GM18907 (cell line): ENCODE results near the gene ERBB4.
"Not testable (repeated sequence)": the region's sequence is repeated elsewhere in the genome, so short reads cannot be mapped to it uniquely, and the experiment has no call there.

Experiments
- ATAC-seq: cut with Tn5 transposase; IDR thresholded peaks from one replicate; pipeline ENCODE4 v1.9.1; 2021; ENCODE audit warnings: mild to moderate bottlenecking, moderate library complexity; ENCODE audit not compliant: unreplicated experiment

ERBB4 gene

DNA sequence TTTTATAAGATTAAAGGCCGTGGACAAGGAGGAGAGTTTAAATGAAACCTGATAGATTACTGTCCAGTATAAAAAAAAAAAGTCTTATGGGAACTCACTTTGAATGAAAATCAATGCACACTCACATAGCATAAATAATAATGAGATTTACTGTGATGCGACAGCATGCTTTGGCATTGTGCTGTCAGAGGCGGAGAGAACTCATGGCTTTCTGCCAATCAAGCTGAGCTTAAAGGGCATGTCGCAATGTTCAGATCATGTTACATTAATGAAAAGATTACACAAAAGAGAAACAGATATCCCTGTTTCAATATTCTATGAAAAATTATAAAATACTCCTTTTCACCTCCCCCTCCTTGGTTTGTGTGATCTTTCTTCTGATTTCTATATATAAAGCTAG is 310.8 kb downstream of the ERBB4 start:
- no peak for ATAC-seq

DNA sequence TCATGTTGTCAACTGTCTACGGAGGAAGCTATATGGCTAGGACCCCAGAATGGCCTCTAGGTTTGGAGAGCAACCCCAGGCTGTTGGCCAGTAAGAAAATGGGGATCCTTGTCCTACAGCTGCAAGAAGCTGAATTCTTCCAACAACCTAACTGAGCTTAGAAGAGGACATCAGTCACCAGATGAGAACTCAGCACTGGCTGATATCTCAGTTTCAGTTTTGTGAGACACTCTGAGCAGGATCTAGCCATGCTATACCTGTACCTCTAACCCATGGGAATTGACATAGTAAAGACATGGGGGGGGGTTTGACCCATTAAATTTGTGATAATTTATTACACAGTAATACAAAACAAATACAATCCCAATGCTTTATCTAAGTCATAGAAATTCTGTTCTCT is 312.5 kb downstream of the ERBB4 start:
- no peak for ATAC-seq

DNA sequence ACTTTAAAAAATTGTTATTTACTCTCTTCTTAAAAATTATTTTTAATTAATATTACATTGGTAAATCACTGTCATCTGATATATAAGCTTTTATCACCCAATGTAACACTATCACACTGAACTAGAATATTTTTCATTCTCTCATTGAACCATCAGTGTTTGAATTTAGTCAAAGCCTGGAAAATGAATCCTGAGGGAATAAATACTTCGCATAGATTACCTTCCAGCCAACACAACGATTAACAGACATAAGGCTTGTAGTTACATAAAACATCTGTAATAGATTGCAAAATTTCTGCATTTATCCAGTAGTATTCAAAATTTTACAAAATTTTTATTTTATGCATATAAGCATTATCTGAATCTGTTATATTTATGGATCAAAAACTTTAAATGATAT is 314.9 kb downstream of the ERBB4 start:
- no peak for ATAC-seq

DNA sequence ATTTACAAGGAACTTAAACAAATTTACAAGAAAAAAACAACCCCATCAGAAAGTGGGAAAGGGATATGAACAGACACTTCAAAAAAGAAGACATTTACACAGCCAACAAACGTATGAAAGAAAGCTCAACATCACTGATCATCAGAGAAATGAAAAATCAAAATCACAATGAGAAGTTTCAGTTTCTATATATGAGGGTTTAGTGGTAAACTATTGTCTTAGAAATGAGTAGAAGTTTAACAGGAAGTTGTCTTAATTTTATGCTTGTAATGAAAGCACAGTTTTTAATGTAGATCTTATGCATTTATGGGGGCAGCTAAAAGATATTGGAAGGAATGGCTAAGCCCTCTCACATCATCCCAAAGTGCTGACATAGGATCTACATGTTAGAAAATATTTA is 325.4 kb downstream of the ERBB4 start:
- ATAC-seq = peak; percentile 69

DNA sequence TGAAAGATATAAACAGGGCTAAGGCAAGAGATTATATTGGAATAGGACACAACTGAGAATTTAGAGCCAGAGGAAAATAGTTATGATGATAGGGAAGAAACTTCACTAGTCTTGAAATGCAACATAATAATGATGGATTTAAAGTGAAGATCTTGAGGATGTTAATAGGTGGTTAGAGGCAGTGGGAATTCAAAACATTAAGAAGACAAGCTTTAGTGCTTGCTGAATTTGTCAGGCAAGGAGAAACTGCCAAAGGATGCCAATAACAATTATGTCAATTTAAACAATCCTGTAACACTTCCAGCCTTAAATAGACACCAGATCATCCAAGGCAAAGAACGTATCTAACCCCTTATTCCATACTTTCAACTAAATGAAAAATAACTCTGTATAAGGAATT is 330.1 kb downstream of the ERBB4 start:
- no peak for ATAC-seq

DNA sequence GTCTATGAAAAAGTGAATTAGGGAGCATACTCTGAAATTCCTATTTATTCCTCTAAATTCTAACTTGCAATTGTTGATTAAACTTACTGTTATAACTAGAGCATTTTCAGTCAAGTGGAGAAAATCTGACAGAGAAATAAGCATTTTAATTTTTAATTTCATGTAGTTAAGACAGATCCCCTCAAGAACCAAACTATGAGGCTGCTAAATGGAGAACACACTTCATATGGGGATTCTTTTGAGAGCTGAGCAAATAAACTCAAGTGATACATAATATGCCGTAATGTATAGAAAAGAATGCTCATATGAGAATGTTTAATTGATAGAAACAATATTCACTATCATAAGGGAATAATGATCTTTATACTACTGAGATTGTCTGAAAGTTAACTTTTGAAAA is 340.8 kb downstream of the ERBB4 start:
- no peak for ATAC-seq

DNA sequence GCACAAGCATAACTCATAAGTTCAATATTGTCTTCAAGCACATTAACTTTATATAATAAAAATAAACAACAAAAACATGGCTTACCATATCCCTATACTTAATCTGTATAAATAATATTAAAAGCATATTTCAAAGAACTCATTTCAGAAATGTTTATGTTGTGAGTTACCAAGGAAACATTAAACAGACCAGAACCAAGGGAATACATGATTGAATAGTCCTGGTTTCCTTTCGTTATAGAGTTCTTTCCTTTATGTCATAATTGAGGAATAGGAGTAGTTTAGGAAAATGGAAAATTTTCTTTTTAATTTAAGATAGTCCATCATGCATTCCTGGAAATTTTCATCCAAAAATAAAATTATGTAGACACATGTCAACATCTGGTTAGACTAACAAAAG is 343.0 kb downstream of the ERBB4 start:
- ATAC-seq = no peak

DNA sequence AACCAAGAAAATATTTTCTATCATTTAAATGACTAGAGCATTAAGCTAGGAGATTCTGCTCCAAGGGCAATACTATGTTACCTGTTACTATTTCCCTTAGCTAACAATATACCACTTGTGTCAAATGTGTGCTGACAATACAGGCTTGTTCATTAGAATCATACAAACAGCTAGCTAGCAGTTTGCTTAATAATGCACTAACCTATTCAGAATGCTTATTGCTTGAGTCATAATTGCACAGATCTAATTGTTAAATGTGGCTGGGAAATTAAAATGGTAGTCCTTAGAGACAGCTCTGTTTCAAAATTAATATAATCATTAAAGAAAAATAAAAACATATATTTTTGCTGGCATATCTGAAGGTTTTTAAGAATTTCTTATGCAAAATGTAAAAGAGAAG is 344.2 kb downstream of the ERBB4 start:
- ATAC-seq = no peak

DNA sequence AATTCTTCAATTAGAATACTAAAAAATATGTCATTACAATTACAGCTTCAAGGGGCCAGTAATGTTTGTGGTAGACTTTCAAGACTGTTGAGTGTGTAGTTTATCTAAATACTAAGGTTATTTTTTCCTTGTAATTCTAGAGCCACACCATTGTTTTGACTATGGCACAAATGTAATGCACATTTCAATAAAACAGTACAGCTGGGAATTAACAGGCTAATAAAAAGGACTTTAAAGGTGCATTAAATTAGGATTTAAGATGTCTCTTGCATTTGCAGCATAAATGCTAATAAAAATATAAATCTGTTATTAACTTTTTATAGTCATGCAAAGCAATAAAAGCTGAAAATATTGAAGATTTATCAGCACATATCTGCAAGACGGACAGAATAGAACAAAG is 344.8 kb downstream of the ERBB4 start:
- ATAC-seq = no peak

DNA sequence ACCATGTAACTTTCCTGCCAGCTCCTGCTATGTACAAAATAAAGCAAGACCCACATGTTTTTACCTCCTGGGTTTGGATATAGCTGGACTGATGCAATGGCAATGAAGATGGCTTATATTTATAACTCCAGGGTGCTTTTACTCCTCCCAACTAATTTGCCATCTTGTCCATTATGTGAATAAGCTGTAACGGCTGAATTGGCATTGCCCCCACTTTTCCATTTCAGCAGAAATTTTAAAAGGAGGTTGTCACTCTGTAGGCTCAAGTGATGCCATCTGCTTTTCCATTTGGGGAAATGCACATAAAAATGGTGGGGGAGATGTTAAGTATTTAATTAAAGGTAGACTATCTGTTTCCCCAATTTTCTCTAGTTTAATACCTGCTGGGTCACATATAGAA is 345.5 kb downstream of the ERBB4 start:
- no peak for ATAC-seq

DNA sequence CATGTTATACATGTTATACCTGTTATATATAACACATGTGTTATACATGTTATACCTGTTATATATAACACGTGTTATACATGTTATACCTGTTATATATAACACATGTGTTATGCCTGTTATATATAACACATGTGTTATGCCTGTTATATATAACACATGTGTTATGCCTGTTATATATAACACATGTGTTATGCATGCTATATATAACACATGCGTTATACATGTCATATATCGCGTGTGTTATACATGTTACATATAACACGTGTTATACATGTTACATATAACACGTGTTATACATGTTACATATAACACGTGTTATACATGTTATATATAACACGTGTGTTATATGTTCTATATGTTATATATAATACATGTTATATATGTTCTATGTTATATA is 347.2 kb downstream of the ERBB4 start:
- ATAC-seq = not testable (repeated sequence)

DNA sequence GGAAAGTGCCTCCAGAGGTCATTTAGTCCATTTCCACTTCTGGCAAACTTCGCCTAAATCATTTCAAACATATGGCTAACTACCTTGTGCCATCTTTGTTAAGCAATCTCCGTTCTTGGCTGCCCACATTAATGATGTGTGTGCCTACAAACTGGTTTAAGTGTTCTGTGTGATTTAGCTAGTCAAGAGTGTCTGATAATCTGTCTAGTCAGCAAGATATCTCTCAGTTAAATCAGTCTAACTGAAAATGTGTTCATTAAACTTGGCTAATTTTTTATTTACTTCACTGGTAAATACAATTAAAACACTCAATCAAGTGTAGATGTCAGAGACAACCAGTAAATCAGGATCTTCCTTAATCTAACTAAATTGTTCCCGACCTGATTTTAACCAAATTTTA is 352.4 kb downstream of the ERBB4 start:
- no peak for ATAC-seq

DNA sequence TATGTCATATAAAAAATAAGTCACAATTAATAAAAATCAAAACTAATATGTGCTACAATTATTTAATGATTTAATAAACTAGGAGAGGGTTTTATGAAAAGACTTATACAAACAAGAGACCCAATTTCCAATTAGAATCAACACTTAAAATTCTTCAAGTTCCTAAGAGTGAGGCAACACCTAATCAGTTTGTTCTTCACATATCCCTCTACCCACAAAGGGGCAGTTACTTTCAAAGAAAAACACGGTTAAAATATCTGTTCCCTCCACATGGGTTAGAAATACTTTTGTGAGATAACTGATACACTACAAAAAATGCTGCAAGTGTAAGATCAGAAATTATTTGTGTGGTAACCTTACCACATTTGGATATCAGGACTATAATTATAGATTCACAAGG is 357.0 kb downstream of the ERBB4 start:
- no peak for ATAC-seq

DNA sequence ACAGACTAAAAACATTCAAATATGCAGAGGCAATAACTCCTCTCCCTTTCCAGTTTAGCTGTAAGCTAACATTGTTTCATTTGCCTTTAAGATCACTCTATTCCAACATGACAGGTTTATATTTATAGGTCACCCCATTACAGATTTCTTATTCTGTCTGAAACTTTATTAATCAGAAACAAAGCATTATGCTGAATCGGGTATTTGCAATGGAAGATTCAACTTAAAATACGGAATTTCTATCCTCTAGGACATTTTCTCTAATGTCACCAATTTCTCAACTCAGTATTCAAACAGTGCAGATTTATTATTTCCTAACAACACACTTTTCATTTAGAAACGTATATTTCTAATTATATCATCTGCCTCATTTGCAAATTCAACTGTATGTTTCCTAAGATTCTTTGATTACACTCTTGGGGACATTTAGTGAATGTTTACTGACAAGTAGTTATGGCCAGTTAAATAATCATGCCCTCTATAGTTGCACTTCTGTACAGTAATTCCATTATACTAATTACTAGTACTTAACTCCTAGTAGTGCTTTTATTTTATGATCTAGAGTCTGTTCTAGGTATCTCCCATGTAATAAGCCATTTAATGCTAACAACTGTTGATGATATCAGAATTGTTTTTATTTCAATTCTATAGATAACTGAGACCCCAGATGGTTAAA is 358.1 kb downstream of the ERBB4 start:
- no peak for ATAC-seq

DNA sequence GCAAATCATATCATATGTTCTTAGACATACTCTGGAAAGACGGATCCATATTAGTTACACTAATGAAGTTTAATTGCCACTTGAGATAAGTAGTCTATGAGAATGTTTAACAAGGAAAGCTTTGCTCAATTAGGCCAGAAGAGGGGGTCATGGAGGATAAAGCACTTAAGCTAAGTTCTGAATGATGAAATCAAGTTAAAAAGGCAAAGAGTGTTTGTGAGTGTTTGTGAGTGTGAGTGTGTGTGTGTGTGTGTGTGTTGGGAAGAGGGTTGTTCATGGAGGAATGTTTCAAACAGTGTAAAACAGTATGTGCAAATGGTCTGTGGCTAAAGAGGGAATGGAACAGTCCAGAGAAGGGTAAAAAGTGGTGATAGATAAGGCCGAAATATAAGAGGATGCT is 360.9 kb downstream of the ERBB4 start:
- no peak for ATAC-seq

DNA sequence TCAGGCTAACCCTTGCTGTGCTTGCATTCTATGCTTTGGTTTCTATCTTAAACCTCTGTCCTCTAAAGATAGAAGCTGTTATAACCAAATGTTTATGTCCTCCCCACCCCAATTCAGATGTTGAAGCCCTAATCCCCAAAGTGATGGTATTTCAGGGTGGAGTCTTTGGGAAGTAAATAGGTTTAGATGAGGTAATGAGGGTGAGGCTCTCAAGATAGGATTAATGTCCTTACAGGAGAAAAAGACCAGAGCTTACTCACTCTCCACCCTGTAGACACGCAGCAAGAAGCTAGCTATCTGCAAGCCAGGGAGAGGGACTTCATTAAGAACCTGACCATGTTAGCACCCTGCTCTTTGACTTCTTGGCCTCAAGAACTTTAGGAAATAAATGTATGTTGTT is 362.5 kb downstream of the ERBB4 start:
- no peak for ATAC-seq

DNA sequence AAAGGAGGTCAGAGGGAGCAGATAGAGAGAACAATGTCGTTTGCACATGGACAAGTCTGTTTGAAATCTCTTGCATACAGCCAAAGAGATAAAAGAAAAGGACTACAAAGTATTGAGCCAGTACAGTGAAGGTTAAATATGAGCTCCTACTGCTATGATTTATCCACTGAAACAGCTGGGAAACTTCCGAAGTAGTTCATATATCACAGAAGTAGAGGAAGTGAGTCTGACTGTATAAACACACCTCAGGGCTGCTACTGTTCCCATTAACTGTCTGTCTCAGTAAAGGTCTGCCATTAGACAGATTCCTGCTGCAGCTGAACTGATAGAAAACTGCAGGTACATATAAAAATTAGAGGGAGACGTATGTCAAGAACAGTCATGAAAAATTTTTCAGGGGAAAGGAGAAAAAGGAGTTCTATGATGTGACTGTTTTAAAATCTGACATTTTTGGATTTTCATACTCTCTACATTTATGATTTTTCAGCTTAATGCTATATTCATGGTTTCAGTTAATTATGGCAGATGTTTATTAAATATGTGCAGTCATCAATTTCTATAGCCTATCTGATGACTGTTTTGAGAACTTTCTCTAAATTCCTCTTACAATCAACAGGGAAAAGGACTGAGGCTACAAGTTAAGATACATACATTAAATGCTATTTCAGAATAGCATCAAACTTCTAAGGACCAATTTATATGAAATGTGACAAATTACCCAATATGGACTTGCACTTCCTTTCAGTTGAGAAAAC is 364.7 kb downstream of the ERBB4 start:
- ATAC-seq = no peak

DNA sequence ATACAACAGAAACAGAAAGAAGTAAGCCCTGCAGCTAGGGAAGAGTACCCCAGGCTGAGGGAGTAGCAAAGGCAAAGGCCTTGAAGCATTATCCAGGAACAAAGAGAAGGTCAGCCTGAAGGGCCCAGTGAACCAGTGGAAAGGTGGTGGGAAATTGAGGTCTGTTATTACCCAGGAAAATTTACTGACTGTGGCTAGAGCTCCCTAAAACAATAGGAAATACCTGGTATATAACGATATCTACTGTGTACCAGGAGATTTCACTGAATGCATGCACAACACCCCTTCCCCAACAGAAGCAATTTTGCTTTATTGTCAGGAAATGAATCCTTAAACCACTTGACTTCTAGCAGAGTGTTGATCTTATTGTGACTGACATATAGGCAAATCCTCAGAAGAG is 365.3 kb downstream of the ERBB4 start:
- ATAC-seq = no peak

DNA sequence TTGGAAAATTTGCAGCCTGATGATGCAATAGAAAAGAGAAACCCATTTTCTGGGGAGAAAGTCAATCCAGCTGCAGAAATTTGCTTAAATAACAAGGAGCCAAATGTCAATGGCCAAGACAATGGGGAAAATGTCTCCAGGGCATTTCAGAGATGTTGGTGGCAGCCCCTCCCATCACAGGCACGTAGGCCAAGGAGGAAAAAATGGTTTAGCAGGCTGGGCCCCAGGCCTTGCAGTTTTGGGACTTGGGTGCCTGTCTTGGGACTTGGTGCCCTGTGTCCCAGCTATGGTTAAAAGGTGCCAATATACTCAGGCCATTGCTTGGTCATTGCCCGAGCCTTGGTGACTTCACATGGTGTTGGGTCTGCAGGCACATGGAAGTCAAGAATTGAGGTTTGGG is 368.2 kb downstream of the ERBB4 start:
- no peak for ATAC-seq

DNA sequence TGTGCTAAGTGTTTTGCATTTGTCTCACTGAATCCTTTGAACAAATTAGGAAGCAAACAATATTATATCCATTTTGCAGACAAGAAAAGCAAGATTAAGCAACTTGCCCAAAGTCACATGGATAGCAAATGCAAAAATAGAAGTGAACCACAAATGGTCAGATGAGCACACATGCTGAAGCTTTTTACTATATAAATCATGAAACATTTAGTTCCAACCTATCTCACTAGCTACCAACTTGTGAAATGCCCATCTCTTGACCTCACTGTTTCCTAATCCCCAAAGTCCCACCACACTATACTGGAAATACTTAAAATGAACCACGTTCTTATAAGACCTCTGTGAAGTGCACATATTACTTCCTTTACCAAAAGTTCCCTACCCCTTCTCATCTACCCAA is 380.5 kb downstream of the ERBB4 start:
- ATAC-seq = no peak

DNA sequence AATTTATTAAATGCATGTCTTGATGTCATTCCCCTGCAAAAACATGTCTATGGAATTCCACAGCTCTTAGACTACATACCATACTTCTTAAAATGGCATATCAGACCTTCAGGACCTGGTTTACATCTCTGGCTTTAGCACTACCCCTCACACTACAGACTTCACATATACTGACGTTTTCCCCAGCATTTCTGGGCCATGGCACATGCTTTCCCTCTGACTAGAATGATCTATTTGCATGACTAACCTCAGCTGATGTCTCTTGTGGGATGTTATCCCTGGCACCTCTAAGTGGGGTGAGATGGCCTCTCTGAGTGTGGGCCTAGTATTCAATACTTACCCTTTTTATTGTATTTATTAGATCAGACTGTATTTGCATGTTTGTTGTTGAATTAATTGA is 381.6 kb downstream of the ERBB4 start:
- ATAC-seq = no peak

DNA sequence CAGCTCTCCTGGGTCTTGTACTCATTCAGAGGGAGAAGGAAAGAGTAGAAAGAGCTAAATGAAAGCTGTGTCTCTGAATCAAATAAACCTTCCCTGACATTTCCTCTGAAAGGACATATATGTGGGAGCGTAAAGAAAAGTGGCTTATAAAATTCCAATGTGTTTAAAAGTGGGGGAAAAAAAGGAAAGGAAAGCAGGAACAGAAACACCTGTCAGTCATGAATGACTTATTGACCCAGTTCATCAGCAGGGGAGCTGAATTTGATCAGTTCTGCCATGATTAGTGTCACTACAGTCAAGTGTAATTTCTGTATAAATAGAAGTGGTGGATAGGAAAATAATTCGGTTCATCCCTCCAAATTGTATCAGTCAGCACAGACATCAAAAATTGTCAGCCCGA is 382.5 kb downstream of the ERBB4 start:
- ATAC-seq = no peak

DNA sequence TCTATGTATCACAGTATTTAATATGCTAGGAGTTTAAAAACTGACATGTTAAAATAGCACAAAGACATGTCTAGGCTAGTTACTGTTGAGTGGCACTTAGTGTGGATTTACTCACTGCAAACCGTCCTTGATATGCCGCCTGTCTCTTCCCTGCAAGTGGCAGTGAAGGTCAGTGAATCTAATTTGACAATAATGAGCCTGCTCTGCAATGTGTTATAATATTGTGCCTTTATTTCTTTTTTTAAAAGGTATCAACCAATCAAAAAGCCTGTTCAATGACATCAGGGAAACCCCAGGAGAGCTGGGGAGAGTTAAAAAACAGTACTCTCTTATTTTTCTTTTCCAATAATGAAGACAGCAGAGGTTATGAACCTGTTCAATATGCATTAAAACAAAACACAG is 384.1 kb downstream of the ERBB4 start:
- no peak for ATAC-seq
